K562 (cell line): ENCODE data around the gene CHD2. TPM values are rescaled to one million over a fixed set of nuclear protein-coding genes. Genes with fewer than 3 reads are reported as not detected.

Source experiments
- DNMT1 ChIP-seq: fragments of 450-650 bp; IDR thresholded peaks from 2 replicates; pipeline ENCODE4 v1.6.1; 2016; ENCODE audit warnings: antibody characterized with exemption, mild to moderate bottlenecking
- FOXJ2 ChIP-seq: fragments of 200-800 bp; sonication (Bioruptor generic); IDR thresholded peaks from 2 replicates; pipeline ENCODE4 v1.6.1; 2016; ENCODE audit warnings: missing genetic modification characterization, missing compliant biosample characterization
- FUS ChIP-seq: fragments of 200-400 bp; formaldehyde crosslinking; optimal IDR thresholded peaks from 2 replicates; pipeline ENCODE3; 2017; ENCODE audit warnings: low read depth, low read length
- MED1 ChIP-seq: sonication (generic); formaldehyde crosslinking; IDR thresholded peaks from 2 replicates; pipeline ENCODE4 v1.8.1; 2023; ENCODE audit warnings: missing genetic modification reagents, borderline replicate concordance
- MIER1 ChIP-seq: fragments of 450-650 bp; IDR thresholded peaks from 2 replicates; pipeline ENCODE4 v1.6.1; 2016; ENCODE audit warnings: antibody characterized with exemption, mild to moderate bottlenecking, low read depth
- NONO ChIP-seq, 2 experiments: fragments of 200-400 bp in 1 of 2; fragments of 450-650 bp in 1 of 2; formaldehyde crosslinking in 1 of 2; IDR thresholded peaks; 2 replicates each; pipeline ENCODE4 v1.6.1; 2017; ENCODE audit warnings: low read depth in 2 of 2, mild to moderate bottlenecking in 2 of 2, moderate library complexity in 2 of 2, low read length in 1 of 2
- PHF8 ChIP-seq: fragments of 200-600 bp; sonication (generic); IDR thresholded peaks from 2 replicates; pipeline ENCODE4 v1.6.1; 2012; ENCODE audit warnings: mixed run types, mild to moderate bottlenecking, inconsistent platforms, low read length, moderate library complexity, borderline replicate concordance
- RB1 ChIP-seq: fragments of 450-650 bp; IDR thresholded peaks from 2 replicates; pipeline ENCODE4 v1.6.1; 2017; ENCODE audit warnings: low read depth, mild to moderate bottlenecking
- RBM39 ChIP-seq: fragments of 200-400 bp; formaldehyde crosslinking; optimal IDR thresholded peaks from 2 replicates; pipeline ENCODE3; 2018; ENCODE audit warnings: low read depth, low read length
- SP1 ChIP-seq: sonication (generic); formaldehyde crosslinking; IDR thresholded peaks from 2 replicates; pipeline ENCODE4 v1.8.1; 2022; ENCODE audit warnings: mild to moderate bottlenecking, missing genetic modification reagents
- SPI1 ChIP-seq: IDR thresholded peaks from 2 replicates; pipeline ENCODE4 v1.6.1; 2011; ENCODE audit warnings: low read depth, low read length, control low read depth, borderline replicate concordance
- SREBF1 ChIP-seq: fragments of 150-350 bp; IDR thresholded peaks from 2 replicates; pipeline ENCODE4 v1.6.1; 2014; ENCODE audit warnings: antibody characterized with exemption, low read depth, low read length, borderline replicate concordance
- TAF7 ChIP-seq: fragments of 450-650 bp; IDR thresholded peaks from 2 replicates; pipeline ENCODE4 v1.6.1; 2016; ENCODE audit warnings: missing genetic modification characterization, missing compliant biosample characterization
- TOE1 ChIP-seq, 2 experiments: fragments of 450-650 bp in 1 of 2; sonication (generic) in 1 of 2; formaldehyde crosslinking in 1 of 2; IDR thresholded peaks; 2 replicates each; pipeline versions ENCODE4 v1.7.1 to v1.8.0; 2016 to 2022; ENCODE audit warnings: borderline replicate concordance in 2 of 2, mild to moderate bottlenecking in 2 of 2, antibody characterized with exemption in 1 of 2, inconsistent platforms in 1 of 2, low read depth in 1 of 2, missing genetic modification reagents in 1 of 2, moderate library complexity in 1 of 2
- TSC22D4 ChIP-seq: fragments of 450-650 bp; IDR thresholded peaks from 2 replicates; pipeline ENCODE4 v1.6.1; 2016; ENCODE audit warnings: missing genetic modification characterization, missing biosample characterization, control low read depth
- ZNF124 ChIP-seq: sonication (generic); formaldehyde crosslinking; IDR thresholded peaks from 2 replicates; pipeline ENCODE4 v1.8.1; 2022; ENCODE audit warnings: missing genetic modification reagents
- ZNF175 ChIP-seq: fragments of 200-800 bp; sonication (Bioruptor generic); IDR thresholded peaks from 2 replicates; pipeline ENCODE4 v1.6.1; 2016; ENCODE audit warnings: low read depth, mild to moderate bottlenecking, missing genetic modification characterization, missing compliant biosample characterization
- ZNF212 ChIP-seq: fragments of 450-650 bp; formaldehyde crosslinking; IDR thresholded peaks from 2 replicates; pipeline ENCODE4 v1.4.0; 2020; ENCODE audit warnings: mild to moderate bottlenecking
- ZNF384 ChIP-seq: IDR thresholded peaks from 2 replicates; pipeline ENCODE4 v1.6.1; 2012; ENCODE audit warnings: low read depth, low read length, improper control_type of control experiment
- ZNF644 ChIP-seq: fragments of 200-800 bp; sonication (Bioruptor generic); IDR thresholded peaks from 2 replicates; pipeline ENCODE4 v1.6.1; 2016; ENCODE audit warnings: low read depth, missing genetic modification characterization, missing compliant biosample characterization
- polyA plus RNA-seq, 8 experiments: library from polyadenylated mRNA; depleted of rRNA in 4 of 8; stranded (reverse) in 5 of 8; unstranded in 3 of 8; fragments of >200 nt; fragmentation: Nextera tagmentation in 2 of 8; fragmentation: Illumina TruSeq in 1 of 8; extraction: Ambion mirVana in 2 of 8; extraction: Trizol in 1 of 8; gene quantifications; 2 replicates each; pipeline versions ENCODE4 v1.2.1 to v1.2.3, GENCODE V29; 2011 to 2014; ENCODE audit warnings: inconsistent platforms in 1 of 8, missing spikeins in 1 of 8
- total RNA-seq, 7 experiments: library from RNA; depleted of rRNA in 6 of 7; stranded (reverse); fragments of >200 nt in 6 of 7; fragmentation: Illumina TruSeq in 2 of 7; extraction: Trizol in 2 of 7; gene quantifications; 2 replicates each; pipeline versions ENCODE4 v1.2.1 to v1.2.3, GENCODE V29; 2011 to 2021; ENCODE audit warnings: low replicate concordance in 1 of 7
- TF ChIP-seq, protein P1 (sequence below): fragments of 450-650 bp; IDR thresholded peaks from 2 replicates; pipeline ENCODE4 v1.7.1; 2018; ENCODE audit warnings: mild to moderate bottlenecking, low read depth; ENCODE audit not compliant: partially characterized antibody

The CHD2 gene
- total and polyA plus RNA-seq, 9 of the 15 experiments (the other 6 are each of a cell fraction or from before 2014, with no cell fraction given), result 38.9 to 70.8 (median 56.2) TPM

DNA sequence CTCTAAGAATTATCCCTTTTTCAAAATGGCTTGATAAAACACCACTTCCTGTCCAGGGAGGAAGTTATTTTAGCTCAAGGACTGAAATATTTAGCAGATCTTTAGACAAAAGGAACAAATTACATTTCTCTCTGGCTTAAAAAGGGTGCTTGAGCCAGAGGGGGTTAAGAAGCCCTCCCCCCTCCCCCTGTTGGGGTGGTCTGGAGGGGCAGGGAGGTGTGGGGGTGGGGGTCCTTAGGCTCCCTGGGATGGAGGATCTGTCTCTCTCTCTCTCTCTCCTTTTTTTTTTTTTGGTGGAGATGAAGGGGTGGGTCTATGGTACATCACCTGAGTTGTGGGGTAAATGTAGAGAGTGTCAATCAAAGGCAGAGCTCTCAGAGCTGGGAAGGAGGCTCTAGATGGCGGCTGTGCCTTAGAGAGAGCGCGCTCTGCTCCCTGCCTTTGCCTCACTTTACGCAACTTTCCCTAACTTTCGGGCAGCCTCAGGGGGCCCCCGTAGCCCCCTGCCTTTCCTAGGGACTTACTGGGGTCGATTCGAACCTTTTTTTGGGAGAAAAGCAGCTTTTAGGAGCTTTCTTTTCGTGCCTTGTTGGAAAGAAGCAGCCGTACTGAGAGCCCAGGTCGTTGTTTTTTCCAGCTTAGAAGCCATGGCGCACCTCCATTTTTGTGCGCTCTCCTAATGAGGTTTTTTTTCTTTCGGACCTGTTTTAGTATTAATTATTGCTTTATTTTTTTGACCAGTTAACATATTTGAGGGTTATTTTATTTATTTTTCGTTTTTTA, at the start of gene CHD2 (continued):
- TF ChIP-seq, protein P1, sequence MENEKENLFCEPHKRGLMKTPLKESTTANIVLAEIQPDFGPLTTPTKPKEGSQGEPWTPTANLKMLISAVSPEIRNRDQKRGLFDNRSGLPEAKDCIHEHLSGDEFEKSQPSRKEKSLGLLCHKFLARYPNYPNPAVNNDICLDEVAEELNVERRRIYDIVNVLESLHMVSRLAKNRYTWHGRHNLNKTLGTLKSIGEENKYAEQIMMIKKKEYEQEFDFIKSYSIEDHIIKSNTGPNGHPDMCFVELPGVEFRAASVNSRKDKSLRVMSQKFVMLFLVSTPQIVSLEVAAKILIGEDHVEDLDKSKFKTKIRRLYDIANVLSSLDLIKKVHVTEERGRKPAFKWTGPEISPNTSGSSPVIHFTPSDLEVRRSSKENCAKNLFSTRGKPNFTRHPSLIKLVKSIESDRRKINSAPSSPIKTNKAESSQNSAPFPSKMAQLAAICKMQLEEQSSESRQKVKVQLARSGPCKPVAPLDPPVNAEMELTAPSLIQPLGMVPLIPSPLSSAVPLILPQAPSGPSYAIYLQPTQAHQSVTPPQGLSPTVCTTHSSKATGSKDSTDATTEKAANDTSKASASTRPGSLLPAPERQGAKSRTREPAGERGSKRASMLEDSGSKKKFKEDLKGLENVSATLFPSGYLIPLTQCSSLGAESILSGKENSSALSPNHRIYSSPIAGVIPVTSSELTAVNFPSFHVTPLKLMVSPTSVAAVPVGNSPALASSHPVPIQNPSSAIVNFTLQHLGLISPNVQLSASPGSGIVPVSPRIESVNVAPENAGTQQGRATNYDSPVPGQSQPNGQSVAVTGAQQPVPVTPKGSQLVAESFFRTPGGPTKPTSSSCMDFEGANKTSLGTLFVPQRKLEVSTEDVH, result peak; percentile 56
- TF ChIP-seq SP1 (CRISPR knock-in tag) (peak; percentile 55; the same call in 1 of the 2 replicates), MED1 (CRISPR knock-in tag) (no peak), RB1 (peak; percentile 60; the same call in 1 of the 2 replicates), TSC22D4 (tag) (no peak), SREBF1 (peak; percentile 86; the same call in 1 of the 2 replicates), ZNF212 (CRISPR knock-in tag) (no peak), DNMT1 (no peak), TAF7 (tag) (peak; percentile 91), ZNF644 (tag) (no peak), NONO (IDR thresholded peaks at IDR 0.05; ENCODE audit: low read depth in 2 of 2, low read length in 1 of 2) (no peak; a peak in 1 of 4 replicates), ZNF124 (CRISPR knock-in tag) (no peak), MIER1 (no peak), FOXJ2 (tag) (0 out of 2 replicates have a peak, but pooled peaks have one; percentile 51), SPI1 (peak; percentile 82; the same call in 1 of the 2 replicates), PHF8 (peak; percentile 79), ZNF384 (peak; percentile 98), FUS (no peak), TOE1 (IDR thresholded peaks at IDR 0.05; ENCODE audit: borderline replicate concordance) (peak; percentile 45; the same call in 1 of the 2 replicates), TOE1 (CRISPR knock-in tag; IDR thresholded peaks at IDR 0.05; ENCODE audit: borderline replicate concordance, low read depth) (no peak), ZNF175 (0 out of 2 replicates have a peak, but pooled peaks have one; percentile 59), RBM39 (peak; percentile 37)
